Measurements from ENCODE around the gene ZNF593.

DNA sequence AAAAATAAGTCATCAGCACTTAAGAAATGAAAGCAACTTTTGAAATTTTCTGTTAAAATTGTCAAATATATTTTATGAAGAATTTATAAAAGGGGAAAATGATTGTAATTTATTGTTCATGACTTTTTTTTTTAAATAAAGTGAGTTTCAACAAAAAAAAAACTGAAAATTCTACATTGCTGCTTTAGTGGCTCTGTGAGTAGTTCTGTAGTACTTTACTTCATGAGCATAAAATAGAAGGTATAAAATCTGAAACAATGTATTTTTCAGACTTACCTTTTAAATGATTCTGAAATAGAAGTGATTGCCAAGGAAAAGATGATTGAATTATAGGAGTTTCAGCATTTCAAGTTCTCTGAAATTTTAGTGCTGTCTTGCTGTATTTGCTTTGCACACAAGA lies 44.3 kb upstream of the ZNF593 start:
- no peak for TF ChIP-seq CTCF (IDR thresholded peaks at IDR 0.05)
- no peak for TF ChIP-seq POLR2AphosphoS5 (IDR thresholded peaks at IDR 0.05; ENCODE audit: insufficient read depth in 1 of 2, low read depth in 1 of 2)

All from vagina (tissue), 2 donors.